H1 (cell line): ENCODE results near the gene CAPN10. TPM values are rescaled to one million over a fixed set of nuclear protein-coding genes. Genes with fewer than 3 reads are reported as not detected.

Experiments
- CTCF ChIA-PET: fragments of 300-600 bp; sonication (Branson Sonifier 250); formaldehyde crosslinking; loops from one replicate; lab custom pipeline; 2021; ENCODE audit not compliant: partially characterized antibody; lab: Charles Lee
- POLR2A ChIA-PET: fragments of 300-600 bp; sonication (Branson Sonifier 250); formaldehyde crosslinking; loops from one replicate; lab custom pipeline; 2021; ENCODE audit warnings: inconsistent platforms; ENCODE audit not compliant: partially characterized antibody; lab: Charles Lee
- DNase-seq, 2 experiments: peaks; one replicate each; pipeline versions ENCODE4 v3.0.0 to v3.0.0-alpha.2; 2010 to 2022; ENCODE audit warnings: low spot score in 2 of 2, low read depth in 1 of 2, mixed read lengths in 1 of 2
- FAIRE-seq: peaks from 2 replicates; lab custom pipeline; 2011; peaks lifted over from hg19 to GRCh38; lab: Jason Lieb, UNC
- H2AFZ ChIP-seq: 2 replicates; pipeline ENCODE4 v1.8.1; 2012; ENCODE audit warnings: low read length, inconsistent platforms
- H2AK5ac ChIP-seq: 2 replicates; pipeline ENCODE4 v1.6.1; 2013; ENCODE audit warnings: low read depth, low read length
- H2BK120ac ChIP-seq: replicated peaks from 2 replicates; pipeline ENCODE3; 2013; ENCODE audit warnings: low read depth, low read length, inconsistent platforms
- H2BK12ac ChIP-seq: 2 replicates; pipeline ENCODE4 v1.6.1; 2013; ENCODE audit warnings: low read depth, low read length
- H2BK15ac ChIP-seq: 2 replicates; pipeline ENCODE4 v1.6.1; 2013; ENCODE audit warnings: low read length
- H2BK20ac ChIP-seq: 2 replicates; pipeline ENCODE4 v1.6.1; 2013; ENCODE audit warnings: low read length
- H2BK5ac ChIP-seq: 2 replicates; pipeline ENCODE4 v1.6.1; 2013; ENCODE audit warnings: low read depth, low read length
- H3K14ac ChIP-seq: 2 replicates; pipeline ENCODE4 v1.6.1; 2013; ENCODE audit warnings: inconsistent platforms; ENCODE audit not compliant: insufficient read length
- H3K18ac ChIP-seq: 2 replicates; pipeline ENCODE4 v1.6.1; 2013; ENCODE audit warnings: low read length; ENCODE audit errors: extremely low read depth
- H3K23ac ChIP-seq: 2 replicates; pipeline ENCODE4 v1.6.1; 2013; ENCODE audit warnings: inconsistent platforms; ENCODE audit not compliant: insufficient read length
- H3K23me2 ChIP-seq: 2 replicates; pipeline ENCODE4 v1.6.1; 2013; ENCODE audit warnings: low read depth, low read length
- H3K27ac ChIP-seq: 2 replicates; pipeline ENCODE4 v1.6.1; 2011; ENCODE audit warnings: low read depth, low read length, inconsistent platforms
- H3K27me3 ChIP-seq, 4 experiments: replicated peaks in 1 of 4; 1 replicate in 1 of 4; 2 replicates in 3 of 4; pipeline versions ENCODE4 v1.6.1 to v1.8.1; 2011 to 2013; ENCODE audit warnings: low read length in 3 of 4, mild to moderate bottlenecking in 3 of 4, inconsistent platforms in 2 of 4, mixed read lengths in 2 of 4, moderate library complexity in 1 of 4; ENCODE audit not compliant: control insufficient read depth in 3 of 4, insufficient read depth in 3 of 4; ENCODE audit errors: extremely low read depth in 1 of 4
- H3K36me3 ChIP-seq, 4 experiments: 2 replicates each; pipeline versions ENCODE4 v1.6.1 to v1.8.1; 2011 to 2013; ENCODE audit warnings: mild to moderate bottlenecking in 4 of 4, low read length in 3 of 4, moderate library complexity in 2 of 4, control low read depth in 1 of 4, inconsistent platforms in 1 of 4; ENCODE audit not compliant: insufficient read depth in 4 of 4, control insufficient read depth in 2 of 4
- H3K4ac ChIP-seq: replicated peaks from 2 replicates; pipeline ENCODE3; 2013; ENCODE audit warnings: low read length, low read depth, mixed read lengths, inconsistent platforms; ENCODE audit not compliant: insufficient read length
- H3K4me1 ChIP-seq, 4 experiments: replicated peaks in 1 of 4; 1 replicate in 1 of 4; 2 replicates in 3 of 4; pipeline versions ENCODE4 v1.6.1 to v1.8.1; 2011 to 2013; ENCODE audit warnings: low read length in 3 of 4, inconsistent platforms in 2 of 4, mixed read lengths in 1 of 4; ENCODE audit not compliant: insufficient read depth in 4 of 4, control insufficient read depth in 3 of 4
- H3K4me2 ChIP-seq, 2 experiments: 2 replicates each; pipeline versions ENCODE4 v1.6.1 to v1.8.1; 2011 to 2013; ENCODE audit warnings: low read depth in 2 of 2, low read length in 2 of 2, control low read depth in 1 of 2, inconsistent platforms in 1 of 2, mild to moderate bottlenecking in 1 of 2; ENCODE audit not compliant: insufficient read depth in 1 of 2
- H3K4me3 ChIP-seq, 4 experiments: fragments of 200-600, 300-600 bp in 1 of 4; sonication (generic), shearing (Covaris generic), sonication (Bioruptor Twin) in 1 of 4; 2 replicates each; pipeline versions ENCODE4 v1.5.1 to v1.8.1; 2011 to 2016; ENCODE audit warnings: low read length in 4 of 4, low read depth in 3 of 4, control low read depth in 2 of 4, inconsistent platforms in 2 of 4, mild to moderate bottlenecking in 2 of 4, mixed read lengths in 1 of 4, moderate library complexity in 1 of 4; ENCODE audit not compliant: insufficient read depth in 2 of 4; ENCODE audit errors: extremely low read depth in 1 of 4
- H3K56ac ChIP-seq: replicated peaks from 2 replicates; pipeline ENCODE3; 2013; ENCODE audit warnings: low read depth, mild to moderate bottlenecking, mixed read lengths, low read length, inconsistent platforms; ENCODE audit not compliant: insufficient read length
- H3K79me1 ChIP-seq: 2 replicates; pipeline ENCODE4 v1.6.1; 2013; ENCODE audit warnings: low read depth, low read length, control low read depth
- H3K79me2 ChIP-seq, 2 experiments: 2 replicates each; pipeline versions ENCODE4 v1.6.1 to v1.8.1; 2012 to 2013; ENCODE audit warnings: low read length in 2 of 2, mild to moderate bottlenecking in 2 of 2, inconsistent platforms in 1 of 2; ENCODE audit not compliant: insufficient read depth in 2 of 2, control insufficient read depth in 1 of 2
- H3K9ac ChIP-seq, 4 experiments: replicated peaks in 1 of 4; 1 replicate in 1 of 4; 2 replicates in 3 of 4; pipeline versions ENCODE4 v1.6.1 to v1.8.1; 2011 to 2013; ENCODE audit warnings: low read depth in 3 of 4, low read length in 3 of 4, control low read depth in 2 of 4, mild to moderate bottlenecking in 2 of 4, moderate library complexity in 2 of 4, inconsistent platforms in 1 of 4; ENCODE audit errors: extremely low read depth in 1 of 4
- H3K9me3 ChIP-seq, 2 experiments: 2 replicates each; pipeline versions ENCODE4 v1.6.1 to v1.8.1; 2012 to 2013; ENCODE audit warnings: mild to moderate bottlenecking in 2 of 2, moderate library complexity in 2 of 2, control low read depth in 1 of 2, inconsistent platforms in 1 of 2, low read depth in 1 of 2, low read length in 1 of 2, mixed read lengths in 1 of 2; ENCODE audit not compliant: insufficient read depth in 2 of 2
- H4K20me1 ChIP-seq, 2 experiments: replicated peaks in 1 of 2; 2 replicates each; pipeline versions ENCODE3 to v1.8.1; 2011 to 2013; ENCODE audit warnings: inconsistent platforms in 2 of 2, low read length in 2 of 2, mild to moderate bottlenecking in 1 of 2; ENCODE audit not compliant: insufficient read depth in 2 of 2, control insufficient read depth in 1 of 2
- H4K5ac ChIP-seq: 2 replicates; pipeline ENCODE4 v1.6.1; 2013; ENCODE audit warnings: low read length, low read depth, mixed read lengths, inconsistent platforms; ENCODE audit not compliant: insufficient read length
- H4K8ac ChIP-seq: 2 replicates; pipeline ENCODE4 v1.8.0; 2013; ENCODE audit warnings: mild to moderate bottlenecking, moderate library complexity, low read length, inconsistent platforms; ENCODE audit not compliant: insufficient read depth; ENCODE audit errors: extremely low read depth
- H4K91ac ChIP-seq: replicated peaks from 2 replicates; pipeline ENCODE3; 2013; ENCODE audit warnings: low read length, mixed read lengths, inconsistent platforms; ENCODE audit not compliant: insufficient read length
- BRCA1 ChIP-seq: IDR thresholded peaks from 2 replicates; pipeline ENCODE4 v1.6.1; 2012; ENCODE audit warnings: low read depth, low read length, improper control_type of control experiment
- CEBPB ChIP-seq: IDR thresholded peaks from 2 replicates; pipeline ENCODE4 v1.6.1; 2012; ENCODE audit warnings: low read depth, low read length
- CTCF ChIP-seq, 3 experiments: IDR thresholded peaks; 1 replicate in 2 of 3; 2 replicates in 1 of 3; pipeline versions ENCODE4 v1.5.1 to v1.6.1; 2011; ENCODE audit warnings: low read length in 3 of 3, mild to moderate bottlenecking in 3 of 3, inconsistent platforms in 2 of 3, low read depth in 1 of 3, moderate library complexity in 1 of 3; ENCODE audit not compliant: insufficient read depth in 1 of 3; ENCODE audit errors: control extremely low read depth in 1 of 3
- FOSL1 ChIP-seq: IDR thresholded peaks from 2 replicates; pipeline ENCODE4 v1.6.1; 2011; ENCODE audit warnings: mild to moderate bottlenecking, low read depth, low read length, moderate library complexity; ENCODE audit not compliant: insufficient read depth
- GABPA ChIP-seq: IDR thresholded peaks from 2 replicates; pipeline ENCODE4 v1.6.1; 2011; ENCODE audit warnings: mild to moderate bottlenecking, low read length, moderate library complexity, borderline replicate concordance; ENCODE audit not compliant: insufficient read depth
- POU5F1 ChIP-seq: IDR thresholded peaks from 2 replicates; pipeline ENCODE4 v1.6.1; 2011; ENCODE audit warnings: low read depth, mild to moderate bottlenecking, low read length, moderate library complexity
- RAD21 ChIP-seq, 2 experiments: IDR thresholded peaks in 1 of 2; conservative IDR thresholded peaks in 1 of 2; 2 replicates each; pipeline ENCODE4 v1.6.1; 2011; ENCODE audit warnings: low read depth in 2 of 2, low read length in 2 of 2, improper control_type of control experiment in 1 of 2, inconsistent platforms in 1 of 2, mild to moderate bottlenecking in 1 of 2, moderate library complexity in 1 of 2
- YY1 ChIP-seq: IDR thresholded peaks from 2 replicates; pipeline ENCODE4 v1.6.1; 2011; ENCODE audit warnings: low read depth, mild to moderate bottlenecking, low read length
- WGBS, 2 experiments: shearing (Covaris generic) in 1 of 2; methylation state at CpG; one replicate each; pipeline versions ENCODE4 v1.1.6 to v1.1.7; 2013 to 2015; ENCODE audit warnings: low lambda C conversion rate in 2 of 2, mixed read lengths in 2 of 2, inconsistent platforms in 1 of 2, low coverage in 1 of 2, missing lambda C conversion rate in 1 of 2; ENCODE audit not compliant: insufficient replicate concordance in 2 of 2, insufficient coverage in 1 of 2, insufficient read length in 1 of 2; ENCODE audit errors: extremely low coverage in 1 of 2, missing lambda C conversion rate in 1 of 2; 5-methylcytosine and 5-hydroxymethylcytosine counted together
- polyA plus RNA-seq, 7 experiments: library from polyadenylated mRNA; depleted of rRNA in 3 of 7; stranded (reverse) in 5 of 7; unstranded in 2 of 7; fragments of >200 nt in 5 of 7; fragments of 200-250 nt in 2 of 7; gene quantifications; 1 replicate in 5 of 7; 2 replicates in 1 of 7; 4 replicates in 1 of 7; pipeline versions ENCODE4 v1.2.1 to v1.2.3, GENCODE V29; 2011 to 2013; ENCODE audit warnings: missing spikeins in 2 of 7, mixed read lengths in 2 of 7
- total RNA-seq: library from RNA; stranded (reverse); fragmentation: NEBNext Ultra II Directional; extraction: Animal tissue kit (Norgen Biotek cat#: 25700); gene quantifications from 2 replicates; pipeline ENCODE4 v1.2.1, GENCODE V29; 2021

Gene CAPN10
- total and polyA plus RNA-seq, 2 of the 8 experiments (the other 6 are each of a cell fraction or from before 2014, with no cell fraction given) = 30.7 to 39.8 TPM

GRCh38 chr2:240595381-240596079 is 9.0 kb downstream of the CAPN10 start:
- FAIRE-seq = no peak
- no peaks in the 10 kb centered on the region for H3K23me2 ChIP-seq
- no peak overlapping the region; the same call in 1 of the 2 replicates for H4K8ac ChIP-seq
- peaks cover 4% of the 10 kb centered on the region for H3K79me1 ChIP-seq
- no peak overlapping the region for H4K91ac ChIP-seq
- 76% methylated on average over 15 of the region's 18 CpGs; no CpG with 5 or more reads in 1 of the 2 experiments for WGBS, 2 experiments
- peaks cover 0 to 7% of the 10 kb centered on the region in 2 experiments; a peak in 1 of 4 replicates for H3K79me2 ChIP-seq
- H3K23ac ChIP-seq = no peak overlapping the region
- H3K4me1 ChIP-seq = no peaks in the 10 kb centered on the region
- peaks cover 0 to 12% (median 8%) of the 10 kb centered on the region in 4 experiments; a peak in 5 of 8 replicates for H3K36me3 ChIP-seq
- H2BK20ac ChIP-seq = no peak overlapping the region
- no peak overlapping the region for H2BK15ac ChIP-seq
- no peaks in the 10 kb centered on the region for H3K9me3 ChIP-seq
- no peak overlapping the region for H2BK120ac ChIP-seq
- H3K4ac ChIP-seq = no peak overlapping the region
- H3K56ac ChIP-seq = no peak overlapping the region
- TF ChIP-seq YY1 = no peak
- TF ChIP-seq BRCA1 = no peak
- no peak for TF ChIP-seq CEBPB
- peak in 2 of 3 experiments; percentile 82 to 86; a peak in 3 of 4 replicates for TF ChIP-seq CTCF (IDR thresholded peaks at IDR 0.05; ENCODE audit: control extremely low read depth in 1 of 3, insufficient read depth in 1 of 3, low read depth in 1 of 3, low read length in 3 of 3)
- peak; percentile 55 to 67 for TF ChIP-seq RAD21 (IDR thresholded peaks at IDR 0.05 in 1 of 2, conservative IDR thresholded peaks at IDR 0.05 in 1 of 2; ENCODE audit: low read depth in 2 of 2, low read length in 2 of 2)
- no peak for TF ChIP-seq POU5F1
- TF ChIP-seq GABPA = peak; percentile 50; the same call in 1 of the 2 replicates
- no peak for TF ChIP-seq FOSL1
- no peak overlapping the region for H4K5ac ChIP-seq
- no peak overlapping the region for H3K4me3 ChIP-seq
- no peak overlapping the region for H2BK12ac ChIP-seq
- peaks cover 3 to 14% of the 10 kb centered on the region in 2 experiments for H4K20me1 ChIP-seq
- H3K18ac ChIP-seq = no peak overlapping the region
- no peaks in the 10 kb centered on the region for H3K27me3 ChIP-seq
- H2BK5ac ChIP-seq = no peak overlapping the region
- no peak overlapping the region for H3K4me2 ChIP-seq
- peak; percentile 17 to 83 for DNase-seq
- no peak overlapping the region for H3K9ac ChIP-seq
- ChIA-PET POLR2A (interaction anchor here (2.1 kb wide), 1 partner anchor 10 kb away, joined by 13 read pairs; the partner anchor contains the start of gene CAPN10), CTCF (interaction anchor here (0.9 to 3.5 kb wide), 5 partner anchors 8 to 96 kb away, joined by 3 to 17 read pairs (median 3); partner anchors contain the start of genes AQP12A and CAPN10)
- no peak overlapping the region for H3K27ac ChIP-seq
- no peak overlapping the region for H2AK5ac ChIP-seq
- H2AFZ ChIP-seq = no peak overlapping the region
- no peak overlapping the region for H3K14ac ChIP-seq
